IMR-90 (cell line): ENCODE measurements around the gene TYR. TPM values are rescaled to one million over a fixed set of nuclear protein-coding genes. Genes with fewer than 3 reads are reported as not detected.
"Not testable (repeated sequence)": the region's sequence is repeated elsewhere in the genome, so short reads cannot be mapped to it uniquely, and the experiment has no call there.

Source experiments
- ATAC-seq: fragments of 200-7000 bp; cut with Tn5 transposase; 2 replicates; pipeline ENCODE4 v1.9.1; 2020; ENCODE audit warnings: low read depth, mild to moderate bottlenecking, moderate library complexity
- BruUV-seq: library from RNA; stranded (reverse); fragments of 400-500 nt; replicated peaks from 2 replicates; lab custom pipeline; 2021; lab: Mats Ljungman, UMichigan
- CTCF ChIA-PET: fragments of 300-600 bp; formaldehyde crosslinking; extraction: SDS; loops from one replicate; lab custom pipeline; 2021; ENCODE audit warnings: antibody characterized with exemption; lab: Yijun Ruan, JAX
- POLR2A ChIA-PET: fragments of 300-600 bp; sonication (Branson Sonifier 250); formaldehyde crosslinking; loops from one replicate; lab custom pipeline; 2022; ENCODE audit warnings: antibody characterized with exemption; ENCODE audit not compliant: unreplicated experiment; lab: Charles Lee
- DNase-seq: peaks from one replicate; pipeline ENCODE4 v3.0.0; 2013
- H2AFZ ChIP-seq: replicated peaks from 2 replicates; pipeline ENCODE3; 2013; ENCODE audit warnings: low read length, mild to moderate bottlenecking; ENCODE audit not compliant: poor library complexity
- H2AK5ac ChIP-seq: 2 replicates; pipeline ENCODE4 v1.6.1; 2013; ENCODE audit warnings: low read depth, low read length, inconsistent platforms
- H2AK9ac ChIP-seq: replicated peaks from 2 replicates; pipeline ENCODE3; 2013; ENCODE audit warnings: mild to moderate bottlenecking, low read depth, low read length, moderate library complexity; ENCODE audit not compliant: poor library complexity
- H2BK120ac ChIP-seq: 2 replicates; pipeline ENCODE4 v1.6.1; 2013; ENCODE audit warnings: low read depth, low read length, inconsistent platforms
- H2BK15ac ChIP-seq: 3 replicates; pipeline ENCODE4 v1.6.1; 2013; ENCODE audit warnings: low read depth, low read length, inconsistent platforms
- H2BK20ac ChIP-seq: 2 replicates; pipeline ENCODE4 v1.6.1; 2013; ENCODE audit warnings: low read depth, mild to moderate bottlenecking, inconsistent platforms, low read length, moderate library complexity
- H2BK5ac ChIP-seq: 2 replicates; pipeline ENCODE4 v1.6.1; 2013; ENCODE audit warnings: mild to moderate bottlenecking, low read depth, low read length, inconsistent platforms; ENCODE audit not compliant: poor library complexity, severe bottlenecking
- H3K14ac ChIP-seq: replicated peaks from 2 replicates; pipeline ENCODE4 v1.6.1; 2013; ENCODE audit warnings: low read depth, low read length, inconsistent platforms
- H3K18ac ChIP-seq: 2 replicates; pipeline ENCODE4 v1.6.1; 2013; ENCODE audit warnings: low read depth, low read length, control low read depth
- H3K23ac ChIP-seq: 2 replicates; pipeline ENCODE4 v1.6.1; 2013; ENCODE audit warnings: low read depth, low read length, inconsistent platforms
- H3K27ac ChIP-seq: 2 replicates; pipeline ENCODE4 v1.5.1; 2013; ENCODE audit warnings: mild to moderate bottlenecking, control low read depth, low read length; ENCODE audit not compliant: insufficient read depth
- H3K27me3 ChIP-seq: 2 replicates; pipeline ENCODE4 v1.6.1; 2013; ENCODE audit warnings: low read length; ENCODE audit not compliant: control insufficient read depth, insufficient read depth
- H3K36me3 ChIP-seq: 2 replicates; pipeline ENCODE4 v1.6.1; 2013; ENCODE audit warnings: low read length, mixed read lengths; ENCODE audit not compliant: control insufficient read depth, insufficient read depth
- H3K4ac ChIP-seq: 2 replicates; pipeline ENCODE4 v1.6.1; 2013; ENCODE audit warnings: low read depth, low read length, inconsistent platforms
- H3K4me1 ChIP-seq: 2 replicates; pipeline ENCODE4 v1.6.1; 2013; ENCODE audit warnings: low read length, mixed read lengths; ENCODE audit not compliant: control insufficient read depth, insufficient read depth
- H3K4me2 ChIP-seq: 2 replicates; pipeline ENCODE4 v1.6.1; 2013; ENCODE audit warnings: low read depth, mild to moderate bottlenecking, control low read depth, low read length, moderate library complexity
- H3K4me3 ChIP-seq: 2 replicates; pipeline ENCODE4 v1.5.1; 2013; ENCODE audit warnings: low read depth, mild to moderate bottlenecking, control low read depth, low read length, moderate library complexity; ENCODE audit not compliant: insufficient read depth
- H3K56ac ChIP-seq: 2 replicates; pipeline ENCODE4 v1.6.1; 2013; ENCODE audit warnings: low read length, inconsistent platforms; ENCODE audit not compliant: insufficient read depth; ENCODE audit errors: extremely low read depth
- H3K79me1 ChIP-seq, 2 experiments: 2 replicates each; pipeline ENCODE4 v1.6.1; 2013; ENCODE audit warnings: low read length in 2 of 2, inconsistent platforms in 1 of 2, low read depth in 1 of 2
- H3K9ac ChIP-seq: 2 replicates; pipeline ENCODE4 v1.6.1; 2013; ENCODE audit warnings: low read depth, low read length, control low read depth
- H3K9me1 ChIP-seq: 2 replicates; pipeline ENCODE4 v1.6.1; 2013; ENCODE audit warnings: low read length, inconsistent platforms; ENCODE audit not compliant: insufficient read depth
- H3K9me3 ChIP-seq: 2 replicates; pipeline ENCODE4 v1.6.1; 2013; ENCODE audit warnings: low read length; ENCODE audit not compliant: control insufficient read depth, insufficient read depth
- H4K20me1 ChIP-seq: 2 replicates; pipeline ENCODE4 v1.6.1; 2013; ENCODE audit warnings: low read length, inconsistent platforms; ENCODE audit not compliant: insufficient read depth
- H4K5ac ChIP-seq: 2 replicates; pipeline ENCODE4 v1.6.1; 2013; ENCODE audit warnings: mild to moderate bottlenecking, low read depth, low read length, control low read depth
- H4K8ac ChIP-seq, 2 experiments: 2 replicates each; pipeline ENCODE4 v1.6.1; 2013; ENCODE audit warnings: low read depth in 2 of 2, low read length in 2 of 2, control low read depth in 1 of 2, inconsistent platforms in 1 of 2
- H4K91ac ChIP-seq: 2 replicates; pipeline ENCODE4 v1.6.1; 2013; ENCODE audit warnings: low read depth, low read length, inconsistent platforms; ENCODE audit not compliant: insufficient read depth
- CEBPB ChIP-seq: IDR thresholded peaks from 2 replicates; pipeline ENCODE4 v1.6.1; 2012; ENCODE audit warnings: low read depth, low read length, improper control_type of control experiment
- WGBS, 2 experiments: methylation state at CpG; one replicate each; pipeline versions ENCODE4 v1.1.5 to v1.1.7; 2013; ENCODE audit warnings: missing lambda C conversion rate in 2 of 2; ENCODE audit not compliant: insufficient read length in 1 of 2; ENCODE audit errors: extremely low coverage in 2 of 2; 5-methylcytosine and 5-hydroxymethylcytosine counted together
- dilution Hi-C: fragments of 300-500 bp; cut with HindIII; formaldehyde crosslinking; loops from one replicate; pipeline ENCODE4 v1.14.3; 2018; ENCODE audit warnings: low sequenced_read_pairs; ENCODE audit not compliant: unreplicated experiment
- in situ Hi-C: fragments of 300-500 bp; cut with MboI; formaldehyde crosslinking; loops from 3 replicates; pipeline ENCODE4 v1.14.3; 2019; ENCODE audit warnings: low sequenced_read_pairs, inconsistent platforms, mixed read lengths
- intact Hi-C: fragments of 100-400 bp; cut with micrococcal nuclease; formaldehyde crosslinking; loops from 2 replicates; pipeline ENCODE4 v1.10.0; 2022
- polyA plus RNA-seq, 3 experiments: library from polyadenylated mRNA; depleted of rRNA; stranded (reverse); fragments of >200 nt; gene quantifications; 2 replicates each; pipeline ENCODE4 v1.2.3, GENCODE V29; 2012; ENCODE audit warnings: low replicate concordance in 1 of 3
- total RNA-seq: library from RNA; depleted of rRNA; stranded (reverse); fragments of >200 nt; gene quantifications from 2 replicates; pipeline ENCODE4 v1.2.3, GENCODE V29; 2012

Gene TYR
- total and polyA plus RNA-seq, 2 of the 4 experiments (the other 2 are of a cell fraction), result not detected

DNA sequence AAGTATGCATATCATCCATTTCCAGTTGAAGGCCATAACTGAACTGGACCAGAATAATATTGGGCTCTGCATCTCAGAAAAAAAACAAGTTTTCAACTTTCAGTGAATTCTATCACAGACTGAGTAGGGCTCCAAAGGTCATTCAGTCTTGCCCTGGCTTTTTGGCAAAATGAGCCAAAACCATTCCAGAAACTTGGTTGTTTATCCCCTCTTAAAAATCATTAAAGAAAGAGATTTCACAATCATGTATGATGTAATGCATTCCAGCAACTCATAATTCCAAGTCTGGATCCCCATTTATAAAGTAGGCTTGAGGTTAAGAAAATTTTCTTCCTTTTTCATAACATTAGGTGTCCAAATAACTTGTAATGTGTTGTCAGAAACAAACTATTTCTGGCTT lies 162.8 kb downstream of the TYR start:
- CTCF ChIA-PET, intact Hi-C loops: not testable (repeated sequence)

DNA sequence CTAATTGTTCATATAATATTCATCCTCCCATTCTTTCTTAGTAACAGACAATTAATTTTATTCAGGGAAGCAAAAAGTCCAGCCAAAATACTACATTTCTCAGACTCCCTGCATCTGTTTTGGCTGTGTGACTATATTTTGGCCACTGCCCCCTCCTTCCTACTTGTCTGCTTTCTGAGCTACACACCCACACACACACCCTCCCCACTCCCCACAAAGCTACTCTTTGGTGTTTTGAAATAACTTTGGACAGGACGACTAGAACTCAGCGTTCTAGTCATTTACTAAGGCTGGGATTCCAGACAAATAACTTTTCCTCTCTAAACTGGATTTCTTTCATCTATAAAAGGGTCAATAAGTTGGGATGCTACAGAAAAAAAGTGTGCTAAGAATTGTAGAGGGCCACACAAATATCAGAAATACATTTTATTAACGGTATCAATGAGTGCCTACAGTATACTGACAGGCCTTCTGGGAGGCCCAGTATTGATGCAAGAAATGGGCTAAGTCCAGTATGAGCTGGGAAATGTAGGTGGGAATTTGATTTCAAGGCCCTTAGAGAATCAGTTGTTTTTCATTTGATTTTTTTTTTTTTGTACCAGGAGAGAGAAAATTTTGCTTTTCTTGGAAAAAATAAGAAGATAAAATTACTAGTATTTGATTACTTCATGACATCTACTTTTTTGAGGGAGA lies 165.4 kb downstream of the TYR start:
- H3K4me3 ChIP-seq, H4K91ac ChIP-seq, POLR2A ChIA-PET, H3K27ac ChIP-seq, H3K4me1 ChIP-seq, H3K79me1 ChIP-seq, H2BK20ac ChIP-seq, H3K9ac ChIP-seq, H3K23ac ChIP-seq, H3K27me3 ChIP-seq, H2AK5ac ChIP-seq, H3K36me3 ChIP-seq, H2AK9ac ChIP-seq, H3K9me3 ChIP-seq, dilution Hi-C loops, intact Hi-C loops, H3K4ac ChIP-seq, H3K14ac ChIP-seq, H2AFZ ChIP-seq, H4K5ac ChIP-seq, H3K18ac ChIP-seq, in situ Hi-C loops, CTCF ChIA-PET, H4K20me1 ChIP-seq, BruUV-seq, H3K9me1 ChIP-seq, H2BK15ac ChIP-seq, H3K4me2 ChIP-seq, H2BK120ac ChIP-seq, H3K56ac ChIP-seq: not testable (repeated sequence)
- ATAC-seq (peak; percentile 32), DNase-seq (peak; percentile 30)
- H4K8ac ChIP-seq, result 0 out of 4 replicates have a peak overlapping the region, but pooled peaks of 1 of the 2 experiments have one; percentile 15
- H2BK5ac ChIP-seq, result peak overlapping the region; percentile 38
- WGBS, 2 experiments, result no CpG with 5 or more reads among the region's 3 CpGs

More for the DNA sequence above, 162.8 kb downstream of the TYR start:
- H4K91ac ChIP-seq, H4K5ac ChIP-seq, H3K9me1 ChIP-seq, POLR2A ChIA-PET, H3K4me3 ChIP-seq, in situ Hi-C loops, H2BK15ac ChIP-seq, H2AK5ac ChIP-seq, H3K4ac ChIP-seq, H3K18ac ChIP-seq, H4K8ac ChIP-seq, dilution Hi-C loops, H2AFZ ChIP-seq, H2BK20ac ChIP-seq, H3K4me2 ChIP-seq, H4K20me1 ChIP-seq, H2AK9ac ChIP-seq, H3K4me1 ChIP-seq, H3K79me1 ChIP-seq, H3K9me3 ChIP-seq, BruUV-seq, H3K23ac ChIP-seq, H3K36me3 ChIP-seq, H3K27ac ChIP-seq, H3K56ac ChIP-seq, H2BK120ac ChIP-seq, H3K27me3 ChIP-seq, H3K14ac ChIP-seq, H3K9ac ChIP-seq: not testable (repeated sequence)
- ATAC-seq, result peak; percentile 65
- peak; percentile 51 for DNase-seq
- peak overlapping the region; percentile 63 for H2BK5ac ChIP-seq
- peak; percentile 83 for TF ChIP-seq CEBPB
